H1 (cell line): Measurements from ENCODE around the gene KRTAP10-3. TPM values are rescaled to one million over a fixed set of nuclear protein-coding genes. Genes with fewer than 3 reads are reported as not detected.

Source experiments
- CTCF ChIA-PET: fragments of 300-600 bp; sonication (Branson Sonifier 250); formaldehyde crosslinking; loops from one replicate; lab custom pipeline; 2021; ENCODE audit not compliant: partially characterized antibody; lab: Charles Lee
- POLR2A ChIA-PET: fragments of 300-600 bp; sonication (Branson Sonifier 250); formaldehyde crosslinking; loops from one replicate; lab custom pipeline; 2021; ENCODE audit warnings: inconsistent platforms; ENCODE audit not compliant: partially characterized antibody; lab: Charles Lee
- DNase-seq, 2 experiments: peaks; one replicate each; pipeline versions ENCODE4 v3.0.0 to v3.0.0-alpha.2; 2010 to 2022; ENCODE audit warnings: low spot score in 2 of 2, low read depth in 1 of 2, mixed read lengths in 1 of 2
- FAIRE-seq: peaks from 2 replicates; lab custom pipeline; 2011; peaks lifted over from hg19 to GRCh38; lab: Jason Lieb, UNC
- H2AFZ ChIP-seq: 2 replicates; pipeline ENCODE4 v1.8.1; 2012; ENCODE audit warnings: low read length, inconsistent platforms
- H2AK5ac ChIP-seq: 2 replicates; pipeline ENCODE4 v1.6.1; 2013; ENCODE audit warnings: low read depth, low read length
- H2BK120ac ChIP-seq: replicated peaks from 2 replicates; pipeline ENCODE3; 2013; ENCODE audit warnings: low read depth, low read length, inconsistent platforms
- H2BK12ac ChIP-seq: 2 replicates; pipeline ENCODE4 v1.6.1; 2013; ENCODE audit warnings: low read depth, low read length
- H2BK15ac ChIP-seq: 2 replicates; pipeline ENCODE4 v1.6.1; 2013; ENCODE audit warnings: low read length
- H2BK20ac ChIP-seq: 2 replicates; pipeline ENCODE4 v1.6.1; 2013; ENCODE audit warnings: low read length
- H2BK5ac ChIP-seq: 2 replicates; pipeline ENCODE4 v1.6.1; 2013; ENCODE audit warnings: low read depth, low read length
- H3K14ac ChIP-seq: 2 replicates; pipeline ENCODE4 v1.6.1; 2013; ENCODE audit warnings: inconsistent platforms; ENCODE audit not compliant: insufficient read length
- H3K18ac ChIP-seq: 2 replicates; pipeline ENCODE4 v1.6.1; 2013; ENCODE audit warnings: low read length; ENCODE audit errors: extremely low read depth
- H3K23ac ChIP-seq: 2 replicates; pipeline ENCODE4 v1.6.1; 2013; ENCODE audit warnings: inconsistent platforms; ENCODE audit not compliant: insufficient read length
- H3K23me2 ChIP-seq: 2 replicates; pipeline ENCODE4 v1.6.1; 2013; ENCODE audit warnings: low read depth, low read length
- H3K27ac ChIP-seq: 2 replicates; pipeline ENCODE4 v1.6.1; 2011; ENCODE audit warnings: low read depth, low read length, inconsistent platforms
- H3K27me3 ChIP-seq, 4 experiments: replicated peaks in 1 of 4; 1 replicate in 1 of 4; 2 replicates in 3 of 4; pipeline versions ENCODE4 v1.6.1 to v1.8.1; 2011 to 2013; ENCODE audit warnings: low read length in 3 of 4, mild to moderate bottlenecking in 3 of 4, inconsistent platforms in 2 of 4, mixed read lengths in 2 of 4, moderate library complexity in 1 of 4; ENCODE audit not compliant: control insufficient read depth in 3 of 4, insufficient read depth in 3 of 4; ENCODE audit errors: extremely low read depth in 1 of 4
- H3K36me3 ChIP-seq, 4 experiments: 2 replicates each; pipeline versions ENCODE4 v1.6.1 to v1.8.1; 2011 to 2013; ENCODE audit warnings: mild to moderate bottlenecking in 4 of 4, low read length in 3 of 4, moderate library complexity in 2 of 4, control low read depth in 1 of 4, inconsistent platforms in 1 of 4; ENCODE audit not compliant: insufficient read depth in 4 of 4, control insufficient read depth in 2 of 4
- H3K4ac ChIP-seq: replicated peaks from 2 replicates; pipeline ENCODE3; 2013; ENCODE audit warnings: low read length, low read depth, mixed read lengths, inconsistent platforms; ENCODE audit not compliant: insufficient read length
- H3K4me1 ChIP-seq, 4 experiments: replicated peaks in 1 of 4; 1 replicate in 1 of 4; 2 replicates in 3 of 4; pipeline versions ENCODE4 v1.6.1 to v1.8.1; 2011 to 2013; ENCODE audit warnings: low read length in 3 of 4, inconsistent platforms in 2 of 4, mixed read lengths in 1 of 4; ENCODE audit not compliant: insufficient read depth in 4 of 4, control insufficient read depth in 3 of 4
- H3K4me2 ChIP-seq, 2 experiments: 2 replicates each; pipeline versions ENCODE4 v1.6.1 to v1.8.1; 2011 to 2013; ENCODE audit warnings: low read depth in 2 of 2, low read length in 2 of 2, control low read depth in 1 of 2, inconsistent platforms in 1 of 2, mild to moderate bottlenecking in 1 of 2; ENCODE audit not compliant: insufficient read depth in 1 of 2
- H3K4me3 ChIP-seq, 4 experiments: fragments of 200-600, 300-600 bp in 1 of 4; sonication (generic), shearing (Covaris generic), sonication (Bioruptor Twin) in 1 of 4; 2 replicates each; pipeline versions ENCODE4 v1.5.1 to v1.8.1; 2011 to 2016; ENCODE audit warnings: low read length in 4 of 4, low read depth in 3 of 4, control low read depth in 2 of 4, inconsistent platforms in 2 of 4, mild to moderate bottlenecking in 2 of 4, mixed read lengths in 1 of 4, moderate library complexity in 1 of 4; ENCODE audit not compliant: insufficient read depth in 2 of 4; ENCODE audit errors: extremely low read depth in 1 of 4
- H3K56ac ChIP-seq: replicated peaks from 2 replicates; pipeline ENCODE3; 2013; ENCODE audit warnings: low read depth, mild to moderate bottlenecking, mixed read lengths, low read length, inconsistent platforms; ENCODE audit not compliant: insufficient read length
- H3K79me1 ChIP-seq: 2 replicates; pipeline ENCODE4 v1.6.1; 2013; ENCODE audit warnings: low read depth, low read length, control low read depth
- H3K79me2 ChIP-seq, 2 experiments: 2 replicates each; pipeline versions ENCODE4 v1.6.1 to v1.8.1; 2012 to 2013; ENCODE audit warnings: low read length in 2 of 2, mild to moderate bottlenecking in 2 of 2, inconsistent platforms in 1 of 2; ENCODE audit not compliant: insufficient read depth in 2 of 2, control insufficient read depth in 1 of 2
- H3K9ac ChIP-seq, 4 experiments: replicated peaks in 1 of 4; 1 replicate in 1 of 4; 2 replicates in 3 of 4; pipeline versions ENCODE4 v1.6.1 to v1.8.1; 2011 to 2013; ENCODE audit warnings: low read depth in 3 of 4, low read length in 3 of 4, control low read depth in 2 of 4, mild to moderate bottlenecking in 2 of 4, moderate library complexity in 2 of 4, inconsistent platforms in 1 of 4; ENCODE audit errors: extremely low read depth in 1 of 4
- H3K9me3 ChIP-seq, 2 experiments: 2 replicates each; pipeline versions ENCODE4 v1.6.1 to v1.8.1; 2012 to 2013; ENCODE audit warnings: mild to moderate bottlenecking in 2 of 2, moderate library complexity in 2 of 2, control low read depth in 1 of 2, inconsistent platforms in 1 of 2, low read depth in 1 of 2, low read length in 1 of 2, mixed read lengths in 1 of 2; ENCODE audit not compliant: insufficient read depth in 2 of 2
- H4K20me1 ChIP-seq, 2 experiments: replicated peaks in 1 of 2; 2 replicates each; pipeline versions ENCODE3 to v1.8.1; 2011 to 2013; ENCODE audit warnings: inconsistent platforms in 2 of 2, low read length in 2 of 2, mild to moderate bottlenecking in 1 of 2; ENCODE audit not compliant: insufficient read depth in 2 of 2, control insufficient read depth in 1 of 2
- H4K5ac ChIP-seq: 2 replicates; pipeline ENCODE4 v1.6.1; 2013; ENCODE audit warnings: low read length, low read depth, mixed read lengths, inconsistent platforms; ENCODE audit not compliant: insufficient read length
- H4K8ac ChIP-seq: 2 replicates; pipeline ENCODE4 v1.8.0; 2013; ENCODE audit warnings: mild to moderate bottlenecking, moderate library complexity, low read length, inconsistent platforms; ENCODE audit not compliant: insufficient read depth; ENCODE audit errors: extremely low read depth
- H4K91ac ChIP-seq: replicated peaks from 2 replicates; pipeline ENCODE3; 2013; ENCODE audit warnings: low read length, mixed read lengths, inconsistent platforms; ENCODE audit not compliant: insufficient read length
- JUND ChIP-seq: IDR thresholded peaks from 2 replicates; pipeline ENCODE4 v1.6.1; 2011; ENCODE audit warnings: mild to moderate bottlenecking, improper control_type of control experiment, low read length
- POLR2AphosphoS5 ChIP-seq: IDR thresholded peaks from 2 replicates; pipeline ENCODE4 v1.6.1; 2011; ENCODE audit warnings: low read depth, low read length
- WGBS, 2 experiments: shearing (Covaris generic) in 1 of 2; methylation state at CpG; one replicate each; pipeline versions ENCODE4 v1.1.6 to v1.1.7; 2013 to 2015; ENCODE audit warnings: low lambda C conversion rate in 2 of 2, mixed read lengths in 2 of 2, inconsistent platforms in 1 of 2, low coverage in 1 of 2, missing lambda C conversion rate in 1 of 2; ENCODE audit not compliant: insufficient replicate concordance in 2 of 2, insufficient coverage in 1 of 2, insufficient read length in 1 of 2; ENCODE audit errors: extremely low coverage in 1 of 2, missing lambda C conversion rate in 1 of 2; 5-methylcytosine and 5-hydroxymethylcytosine counted together
- polyA plus RNA-seq, 7 experiments: library from polyadenylated mRNA; depleted of rRNA in 3 of 7; stranded (reverse) in 5 of 7; unstranded in 2 of 7; fragments of >200 nt in 5 of 7; fragments of 200-250 nt in 2 of 7; gene quantifications; 1 replicate in 5 of 7; 2 replicates in 1 of 7; 4 replicates in 1 of 7; pipeline versions ENCODE4 v1.2.1 to v1.2.3, GENCODE V29; 2011 to 2013; ENCODE audit warnings: missing spikeins in 2 of 7, mixed read lengths in 2 of 7
- total RNA-seq: library from RNA; stranded (reverse); fragmentation: NEBNext Ultra II Directional; extraction: Animal tissue kit (Norgen Biotek cat#: 25700); gene quantifications from 2 replicates; pipeline ENCODE4 v1.2.1, GENCODE V29; 2021

Gene KRTAP10-3
- total and polyA plus RNA-seq, 2 of the 8 experiments (the other 6 are each of a cell fraction or from before 2014, with no cell fraction given), result not detected

DNA sequence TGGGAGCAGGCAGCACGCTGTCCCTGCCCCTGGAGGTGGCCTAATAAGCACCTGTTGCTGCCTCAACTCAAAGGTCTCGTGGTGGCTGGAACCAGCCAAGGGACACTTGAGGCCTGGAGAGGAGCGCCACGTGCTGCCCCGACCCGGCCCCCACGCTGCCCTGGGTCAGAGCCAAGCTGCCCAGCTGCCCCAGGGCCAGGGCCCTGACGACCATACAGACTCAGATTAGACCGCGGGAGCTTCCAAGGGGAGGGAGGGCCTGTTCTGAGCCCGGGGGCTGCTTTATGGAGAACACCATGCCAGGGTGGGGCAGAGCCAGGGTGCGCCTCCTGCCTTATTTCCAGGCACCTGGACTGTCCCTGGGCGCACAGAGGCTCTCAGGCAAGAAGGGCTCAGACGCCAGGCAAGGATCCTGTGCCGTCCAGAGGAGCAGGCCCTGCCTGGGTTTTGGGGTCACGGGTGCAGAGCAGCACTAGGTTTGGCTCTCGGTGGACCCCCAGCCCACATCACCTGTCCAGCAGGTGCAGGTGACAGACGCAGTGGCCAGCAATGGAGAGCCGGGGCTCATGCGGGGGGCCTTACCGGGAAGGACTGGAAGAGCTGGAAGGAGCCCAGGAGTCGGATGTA lies 37.2 kb downstream of the KRTAP10-3 start:
- H4K20me1 ChIP-seq, result no peaks in the 10 kb centered on the region
- no peak overlapping the region for H3K27ac ChIP-seq
- peak overlapping the region; percentile 32; the same call in 1 of the 2 replicates for H3K18ac ChIP-seq
- H2AK5ac ChIP-seq, result 0 out of 2 replicates have a peak overlapping the region, but pooled peaks have one; percentile 39
- peaks cover 0 to 3% (median 0%) of the 10 kb centered on the region in 4 experiments; a peak in 1 of 7 replicates for H3K27me3 ChIP-seq
- ChIA-PET CTCF (interaction anchor here (1.0 to 2.1 kb wide), 5 partner anchors 9 to 272 kb away, joined by 3 to 7 read pairs (median 3); no protein-coding TSS in a partner anchor), POLR2A (interaction anchor here (1.1 to 1.6 kb wide), 5 partner anchors 9 to 191 kb away, joined by 3 to 7 read pairs (median 4); no protein-coding TSS in a partner anchor)
- FAIRE-seq (no peak), DNase-seq (no peak)
- H4K8ac ChIP-seq, result no peak overlapping the region; the same call in none of the 2 replicates
- H3K23me2 ChIP-seq, result peaks cover 14% of the 10 kb centered on the region
- H3K36me3 ChIP-seq, result no peaks in the 10 kb centered on the region
- H3K14ac ChIP-seq, result no peak overlapping the region
- H2BK120ac ChIP-seq, result no peak overlapping the region
- H4K91ac ChIP-seq, result no peak overlapping the region
- 94% methylated on average over 20 of the region's 22 CpGs; no CpG with 5 or more reads in 1 of the 2 experiments for WGBS, 2 experiments
- H2BK12ac ChIP-seq, result no peak overlapping the region
- H3K4me1 ChIP-seq, result peaks cover 0 to 3% (median 0%) of the 10 kb centered on the region in 4 experiments; a peak in 1 of 7 replicates
- H2BK5ac ChIP-seq, result no peak overlapping the region
- no peak overlapping the region for H3K23ac ChIP-seq
- no peak overlapping the region for H3K4ac ChIP-seq
- H2BK20ac ChIP-seq, result no peak overlapping the region
- H3K9ac ChIP-seq, result no peak overlapping the region
- no peak overlapping the region for H3K56ac ChIP-seq
- H2AFZ ChIP-seq, result no peak overlapping the region
- TF ChIP-seq JUND, result no peak
- TF ChIP-seq POLR2AphosphoS5, result 0 out of 2 replicates have a peak, but pooled peaks have one; percentile 6
- no peak overlapping the region for H2BK15ac ChIP-seq
- H3K4me2 ChIP-seq, result no peak overlapping the region
- no peak overlapping the region for H3K4me3 ChIP-seq
- peaks cover 0 to 15% of the 10 kb centered on the region in 2 experiments; a peak in 3 of 4 replicates for H3K9me3 ChIP-seq
- peaks cover 3% of the 10 kb centered on the region; the same call in 1 of the 2 replicates for H3K79me1 ChIP-seq
- H4K5ac ChIP-seq, result no peak overlapping the region
- no peaks in the 10 kb centered on the region for H3K79me2 ChIP-seq
